BE2C (cell line): ENCODE data around the gene ATAD2B.
A peak's percentile ranks its signal among the peaks of the same experiment; 100 is the strongest.
"Not testable (repeated sequence)": the region's sequence is repeated elsewhere in the genome, so short reads cannot be mapped to it uniquely, and the experiment has no call there.

ENCODE experiments used
- DNase-seq: peaks from one replicate; pipeline ENCODE4 v3.0.0-alpha.2; 2020
- H3K27me3 ChIP-seq: fragments of 250-450 bp; sonication (Bioruptor Pico); 2 replicates; pipeline ENCODE4 v1.5.1; 2020; ENCODE audit warnings: mild to moderate bottlenecking
- H3K36me3 ChIP-seq: fragments of 250-450 bp; sonication (Bioruptor Pico); 2 replicates; pipeline ENCODE4 v1.5.1; 2020; ENCODE audit warnings: mild to moderate bottlenecking
- H3K4me1 ChIP-seq: fragments of 250-450 bp; sonication (Bioruptor Pico); 2 replicates; pipeline ENCODE4 v1.5.1; 2020
- H3K4me3 ChIP-seq: 2 replicates; pipeline ENCODE4 v1.5.1; 2011; ENCODE audit warnings: low read depth, low read length
- H3K9me3 ChIP-seq: fragments of 250-450 bp; sonication (Bioruptor Pico); 2 replicates; pipeline ENCODE4 v1.5.1; 2020
- TF ChIP-seq, protein P1 (sequence below): IDR thresholded peaks from 2 replicates; pipeline ENCODE4 v1.5.1; 2012; ENCODE audit warnings: mild to moderate bottlenecking, low read depth, low read length

ATAD2B gene

GRCh38 chr2:23751747-23752265 is 175.1 kb downstream of the ATAD2B start:
- H3K9me3 ChIP-seq = no peaks in the 10 kb centered on the region
- no peaks in the 10 kb centered on the region; the same call in 1 of the 2 replicates for H3K4me1 ChIP-seq
- TF ChIP-seq, protein P1, sequence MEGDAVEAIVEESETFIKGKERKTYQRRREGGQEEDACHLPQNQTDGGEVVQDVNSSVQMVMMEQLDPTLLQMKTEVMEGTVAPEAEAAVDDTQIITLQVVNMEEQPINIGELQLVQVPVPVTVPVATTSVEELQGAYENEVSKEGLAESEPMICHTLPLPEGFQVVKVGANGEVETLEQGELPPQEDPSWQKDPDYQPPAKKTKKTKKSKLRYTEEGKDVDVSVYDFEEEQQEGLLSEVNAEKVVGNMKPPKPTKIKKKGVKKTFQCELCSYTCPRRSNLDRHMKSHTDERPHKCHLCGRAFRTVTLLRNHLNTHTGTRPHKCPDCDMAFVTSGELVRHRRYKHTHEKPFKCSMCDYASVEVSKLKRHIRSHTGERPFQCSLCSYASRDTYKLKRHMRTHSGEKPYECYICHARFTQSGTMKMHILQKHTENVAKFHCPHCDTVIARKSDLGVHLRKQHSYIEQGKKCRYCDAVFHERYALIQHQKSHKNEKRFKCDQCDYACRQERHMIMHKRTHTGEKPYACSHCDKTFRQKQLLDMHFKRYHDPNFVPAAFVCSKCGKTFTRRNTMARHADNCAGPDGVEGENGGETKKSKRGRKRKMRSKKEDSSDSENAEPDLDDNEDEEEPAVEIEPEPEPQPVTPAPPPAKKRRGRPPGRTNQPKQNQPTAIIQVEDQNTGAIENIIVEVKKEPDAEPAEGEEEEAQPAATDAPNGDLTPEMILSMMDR = no peak
- no peaks in the 10 kb centered on the region; the same call in 1 of the 2 replicates for H3K36me3 ChIP-seq
- DNase-seq = no peak
- H3K27me3 ChIP-seq = no peaks in the 10 kb centered on the region
- no peak overlapping the region for H3K4me3 ChIP-seq

- Histone ChIP-seq H3K27me3 (no peaks in the 10 kb centered on the region), H3K9me3 (no peaks in the 10 kb centered on the region), H3K4me3 (no peak overlapping the region), H3K36me3 (no peaks in the 10 kb centered on the region), H3K4me1 (no peaks in the 10 kb centered on the region)
- no peak for DNase-seq
- TF ChIP-seq, protein P1 = no peak
These were observed 180.6 kb downstream of the ATAD2B start for GRCh38 chr2:23746141-23746863.

DNA sequence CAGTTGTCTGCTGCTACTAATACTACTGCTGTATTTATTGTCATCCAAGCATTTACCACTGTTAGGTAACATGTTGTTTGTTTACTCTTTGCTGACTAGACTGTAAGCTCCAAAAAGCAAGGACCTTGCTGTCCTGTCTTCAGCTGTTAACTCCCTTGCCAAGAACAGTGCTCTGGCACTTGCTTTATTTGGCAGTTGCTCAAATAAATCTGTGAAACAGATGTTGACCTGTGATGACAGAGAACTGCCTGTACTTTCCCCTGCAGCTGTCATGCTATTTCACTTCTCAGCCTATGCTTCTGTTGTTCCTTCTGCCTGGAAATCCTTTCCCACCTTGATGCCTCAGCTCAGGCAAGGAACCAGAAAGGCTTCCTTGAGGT is 181.2 kb downstream of the ATAD2B start:
- TF ChIP-seq, protein P1 = no peak
- DNase-seq = peak; percentile 21
- no peaks in the 10 kb centered on the region for H3K9me3 ChIP-seq

DNA sequence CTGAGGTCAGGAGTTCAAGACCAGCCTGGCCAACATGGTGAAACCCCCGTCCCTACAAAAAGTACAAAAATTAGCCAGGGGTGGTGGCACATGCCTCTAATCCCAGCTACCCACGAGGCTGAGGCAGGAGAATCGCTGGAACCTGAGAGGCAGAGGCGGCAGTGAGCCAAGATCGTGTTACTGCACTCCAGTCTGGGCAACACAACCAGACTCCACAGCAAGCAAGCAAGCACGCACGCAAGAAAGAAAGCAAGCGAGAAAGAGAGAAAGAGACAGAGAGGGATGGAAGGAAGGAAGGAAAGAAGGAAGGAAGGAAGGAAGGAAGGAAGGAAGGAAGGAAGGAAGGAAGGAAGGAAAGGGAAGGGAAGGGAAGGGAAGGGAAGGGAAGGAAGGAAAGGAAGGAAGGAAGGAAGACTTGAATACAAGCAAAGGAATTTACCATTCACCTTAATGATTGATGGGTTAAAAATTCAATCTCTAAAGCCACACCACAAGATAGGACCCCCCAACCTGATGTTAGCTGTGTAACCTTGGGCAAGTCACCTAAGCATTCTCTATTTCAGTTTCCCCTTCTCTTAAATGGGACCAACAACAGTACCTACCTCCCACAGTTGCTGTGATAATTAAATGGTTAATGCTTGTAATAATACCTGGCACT is 181.7 kb downstream of the ATAD2B start:
- Histone ChIP-seq H3K36me3 (no peaks in the 10 kb centered on the region), H3K4me3 (no peak overlapping the region), H3K9me3 (no peaks in the 10 kb centered on the region), H3K27me3 (no peaks in the 10 kb centered on the region), H3K4me1 (no peaks in the 10 kb centered on the region)
- TF ChIP-seq, protein P1 = no peak
- no peak for DNase-seq

More for the DNA sequence above, 181.2 kb downstream of the ATAD2B start:
- Histone ChIP-seq H3K4me1 (no peaks in the 10 kb centered on the region), H3K36me3 (no peaks in the 10 kb centered on the region), H3K4me3 (no peak overlapping the region), H3K27me3 (no peaks in the 10 kb centered on the region)

GRCh38 chr2:23736783-23737182 is 190.1 kb downstream of the ATAD2B start:
- not testable (repeated sequence) for H3K9me3 ChIP-seq, H3K27me3 ChIP-seq, H3K4me3 ChIP-seq, DNase-seq, H3K4me1 ChIP-seq, H3K36me3 ChIP-seq

GRCh38 chr2:23734416-23734815 is 192.5 kb downstream of the ATAD2B start:
- Histone ChIP-seq H3K4me1 (no peaks in the 10 kb centered on the region), H3K9me3 (no peaks in the 10 kb centered on the region; the same call in 1 of the 2 replicates), H3K36me3 (no peaks in the 10 kb centered on the region; the same call in none of the 2 replicates), H3K4me3 (no peak overlapping the region), H3K27me3 (no peaks in the 10 kb centered on the region)
- TF ChIP-seq, protein P1 = no peak
- DNase-seq = no peak

DNA sequence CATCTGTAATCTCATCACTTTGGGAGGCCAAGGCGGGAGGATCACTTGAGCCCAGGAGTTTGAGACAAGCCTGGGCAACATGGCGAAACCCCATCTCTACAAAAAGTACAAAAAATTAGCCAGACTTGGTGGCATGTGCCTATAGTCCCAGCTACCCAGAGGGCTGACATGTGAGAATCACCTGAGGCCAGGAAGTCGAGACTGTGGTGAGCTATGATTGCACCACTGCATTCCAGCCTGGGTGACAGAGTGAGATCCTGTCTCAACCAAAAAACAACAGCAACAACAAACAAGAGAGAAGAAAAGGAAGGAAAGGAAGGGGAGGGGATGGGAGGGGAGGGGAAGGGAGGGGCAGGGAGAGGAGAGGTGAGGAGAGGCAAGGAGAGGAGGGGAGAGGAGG is 203.9 kb downstream of the ATAD2B start:
- DNase-seq, H3K9me3 ChIP-seq, H3K4me1 ChIP-seq, H3K36me3 ChIP-seq, H3K27me3 ChIP-seq, H3K4me3 ChIP-seq: not testable (repeated sequence)
